GM12878 (cell line): ENCODE data around the gene PDPN.

Experiments
- CHD4 ChIP-seq: fragments of 200-600 bp; sonication (generic); IDR thresholded peaks from 2 replicates; pipeline ENCODE4 v1.6.1; 2016; ENCODE audit warnings: mild to moderate bottlenecking
- CTCF ChIP-seq, 3 experiments: IDR thresholded peaks in 2 of 3; conservative IDR thresholded peaks in 1 of 3; 2 replicates each; pipeline ENCODE4 v1.5.1; 2011; ENCODE audit warnings: low read depth in 3 of 3, low read length in 3 of 3, mild to moderate bottlenecking in 3 of 3, control low read depth in 2 of 3, moderate library complexity in 2 of 3, inconsistent platforms in 1 of 3, mixed read lengths in 1 of 3; ENCODE audit not compliant: control insufficient read depth in 2 of 3, insufficient read depth in 1 of 3; ENCODE audit errors: extremely low read depth in 1 of 3
- MAX ChIP-seq: IDR thresholded peaks from 2 replicates; pipeline ENCODE4 v1.6.1; 2012; ENCODE audit warnings: low read depth, low read length, improper control_type of control experiment
- NFIC ChIP-seq: IDR thresholded peaks from 2 replicates; pipeline ENCODE4 v1.6.1; 2012; ENCODE audit warnings: low read depth, mild to moderate bottlenecking, inconsistent platforms, low read length, moderate library complexity
- TF ChIP-seq, protein P1 (sequence below): IDR thresholded peaks from 2 replicates; pipeline ENCODE4 v1.6.1; 2012; ENCODE audit warnings: improper control_type of control experiment, low read depth, low read length; ENCODE audit not compliant: insufficient replicate concordance

GRCh38 chr1:13550663-13551062 lies 33.0 kb upstream of the PDPN start:
- TF ChIP-seq NFIC (no peak), CTCF (IDR thresholded peaks at IDR 0.05 in 2 of 3, conservative IDR thresholded peaks at IDR 0.05 in 1 of 3; ENCODE audit: control insufficient read depth in 2 of 3, extremely low read depth in 1 of 3, insufficient read depth in 1 of 3, low read depth in 3 of 3, low read length in 3 of 3) (no peak), CHD4 (no peak), MAX (no peak)
- TF ChIP-seq, protein P1, sequence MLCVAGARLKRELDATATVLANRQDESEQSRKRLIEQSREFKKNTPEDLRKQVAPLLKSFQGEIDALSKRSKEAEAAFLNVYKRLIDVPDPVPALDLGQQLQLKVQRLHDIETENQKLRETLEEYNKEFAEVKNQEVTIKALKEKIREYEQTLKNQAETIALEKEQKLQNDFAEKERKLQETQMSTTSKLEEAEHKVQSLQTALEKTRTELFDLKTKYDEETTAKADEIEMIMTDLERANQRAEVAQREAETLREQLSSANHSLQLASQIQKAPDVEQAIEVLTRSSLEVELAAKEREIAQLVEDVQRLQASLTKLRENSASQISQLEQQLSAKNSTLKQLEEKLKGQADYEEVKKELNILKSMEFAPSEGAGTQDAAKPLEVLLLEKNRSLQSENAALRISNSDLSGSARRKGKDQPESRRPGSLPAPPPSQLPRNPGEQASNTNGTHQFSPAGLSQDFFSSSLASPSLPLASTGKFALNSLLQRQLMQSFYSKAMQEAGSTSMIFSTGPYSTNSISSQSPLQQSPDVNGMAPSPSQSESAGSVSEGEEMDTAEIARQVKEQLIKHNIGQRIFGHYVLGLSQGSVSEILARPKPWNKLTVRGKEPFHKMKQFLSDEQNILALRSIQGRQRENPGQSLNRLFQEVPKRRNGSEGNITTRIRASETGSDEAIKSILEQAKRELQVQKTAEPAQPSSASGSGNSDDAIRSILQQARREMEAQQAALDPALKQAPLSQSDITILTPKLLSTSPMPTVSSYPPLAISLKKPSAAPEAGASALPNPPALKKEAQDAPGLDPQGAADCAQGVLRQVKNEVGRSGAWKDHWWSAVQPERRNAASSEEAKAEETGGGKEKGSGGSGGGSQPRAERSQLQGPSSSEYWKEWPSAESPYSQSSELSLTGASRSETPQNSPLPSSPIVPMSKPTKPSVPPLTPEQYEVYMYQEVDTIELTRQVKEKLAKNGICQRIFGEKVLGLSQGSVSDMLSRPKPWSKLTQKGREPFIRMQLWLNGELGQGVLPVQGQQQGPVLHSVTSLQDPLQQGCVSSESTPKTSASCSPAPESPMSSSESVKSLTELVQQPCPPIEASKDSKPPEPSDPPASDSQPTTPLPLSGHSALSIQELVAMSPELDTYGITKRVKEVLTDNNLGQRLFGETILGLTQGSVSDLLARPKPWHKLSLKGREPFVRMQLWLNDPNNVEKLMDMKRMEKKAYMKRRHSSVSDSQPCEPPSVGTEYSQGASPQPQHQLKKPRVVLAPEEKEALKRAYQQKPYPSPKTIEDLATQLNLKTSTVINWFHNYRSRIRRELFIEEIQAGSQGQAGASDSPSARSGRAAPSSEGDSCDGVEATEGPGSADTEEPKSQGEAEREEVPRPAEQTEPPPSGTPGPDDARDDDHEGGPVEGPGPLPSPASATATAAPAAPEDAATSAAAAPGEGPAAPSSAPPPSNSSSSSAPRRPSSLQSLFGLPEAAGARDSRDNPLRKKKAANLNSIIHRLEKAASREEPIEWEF: no peak
